HG02970 (cell line): ENCODE results near the gene HSDL2.
"Not testable (repeated sequence)": the region's sequence is repeated elsewhere in the genome, so short reads cannot be mapped to it uniquely, and the experiment has no call there.

ENCODE experiments used
- ATAC-seq: cut with Tn5 transposase; IDR thresholded peaks from one replicate; pipeline ENCODE4 v1.9.1; 2021; ENCODE audit warnings: mild to moderate bottlenecking, moderate library complexity, moderate number of reproducible peaks; ENCODE audit not compliant: unreplicated experiment, low FRiP score

Gene HSDL2

GRCh38 chr9:112493393-112494137, 113.7 kb downstream of the HSDL2 start:
- no peak for ATAC-seq

- ATAC-seq = no peak
These were observed 114.2 kb downstream of the HSDL2 start for GRCh38 chr9:112494153-112494552.

- no peak for ATAC-seq
These were observed 115.7 kb downstream of the HSDL2 start for GRCh38 chr9:112495614-112496013.

GRCh38 chr9:112496074-112496722, 116.3 kb downstream of the HSDL2 start:
- ATAC-seq = no peak

- no peak for ATAC-seq
These were observed 120.9 kb downstream of the HSDL2 start for GRCh38 chr9:112500842-112501241.

- no peak for ATAC-seq
These were observed 121.4 kb downstream of the HSDL2 start for GRCh38 chr9:112501287-112501686.

- no peak for ATAC-seq
These were observed 122.5 kb downstream of the HSDL2 start for GRCh38 chr9:112502175-112502946.

GRCh38 chr9:112503170-112503569, 123.3 kb downstream of the HSDL2 start:
- ATAC-seq = no peak

GRCh38 chr9:112505086-112505485, 125.2 kb downstream of the HSDL2 start:
- ATAC-seq = no peak

GRCh38 chr9:112505607-112506006, 125.7 kb downstream of the HSDL2 start:
- ATAC-seq = no peak

- ATAC-seq = no peak
These were observed 126.7 kb downstream of the HSDL2 start for GRCh38 chr9:112506571-112506970.

- ATAC-seq = no peak
These were observed 127.2 kb downstream of the HSDL2 start for GRCh38 chr9:112507001-112507680.

- ATAC-seq = no peak
These were observed 128.5 kb downstream of the HSDL2 start for GRCh38 chr9:112508377-112508776.

- not testable (repeated sequence) for ATAC-seq
These were observed 132.5 kb downstream of the HSDL2 start for GRCh38 chr9:112512377-112512776.

- ATAC-seq = no peak
These were observed 136.9 kb downstream of the HSDL2 start for GRCh38 chr9:112516769-112517168.

- ATAC-seq = no peak
These were observed 140.2 kb downstream of the HSDL2 start for GRCh38 chr9:112520069-112520468.

GRCh38 chr9:112520656-112521055, 140.7 kb downstream of the HSDL2 start:
- ATAC-seq = no peak
